Prostate gland (tissue), 2 donors: Measurements from ENCODE around the gene SLC2A10.

ENCODE experiments used
- POLR2A ChIP-seq: fragments of 450-650 bp; IDR thresholded peaks from one replicate; pipeline ENCODE4 v1.6.1; 2016; ENCODE audit warnings: antibody characterized with exemption, mild to moderate bottlenecking
- POLR2AphosphoS5 ChIP-seq: sonication (generic); formaldehyde crosslinking; IDR thresholded peaks from one replicate; pipeline ENCODE4 v1.6.1; 2017; ENCODE audit warnings: antibody characterized with exemption
- TF ChIP-seq, protein P1 (sequence below), 4 experiments: fragments of 200-600 bp in 2 of 4; fragments of 450-650 bp in 2 of 4; sonication (generic) in 2 of 4; IDR thresholded peaks; 1 replicate in 3 of 4; 2 replicates in 1 of 4; pipeline ENCODE4 v1.5.1; 2016 to 2019; ENCODE audit warnings: antibody characterized with exemption in 4 of 4, mild to moderate bottlenecking in 2 of 4, moderate library complexity in 2 of 4

DNA sequence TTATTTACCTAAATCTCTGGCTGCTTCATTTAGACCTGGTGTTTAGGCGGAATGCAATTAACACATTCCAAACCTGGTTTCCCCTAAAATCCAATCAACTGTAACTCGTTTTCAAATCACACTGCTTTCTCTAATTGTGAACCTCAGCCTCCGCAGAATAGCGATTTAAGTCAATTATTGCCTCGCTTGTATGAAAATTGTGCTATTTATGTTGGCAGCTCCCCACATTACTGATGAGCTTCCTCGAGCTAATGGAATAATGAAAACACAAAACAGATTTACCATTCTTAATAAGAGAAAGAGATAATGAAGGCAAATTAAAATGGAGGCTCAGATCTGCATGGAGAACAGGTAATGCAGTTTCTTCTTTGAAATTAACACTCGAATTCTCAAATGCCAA is 67.9 kb downstream of the SLC2A10 start:
- TF ChIP-seq, protein P1, sequence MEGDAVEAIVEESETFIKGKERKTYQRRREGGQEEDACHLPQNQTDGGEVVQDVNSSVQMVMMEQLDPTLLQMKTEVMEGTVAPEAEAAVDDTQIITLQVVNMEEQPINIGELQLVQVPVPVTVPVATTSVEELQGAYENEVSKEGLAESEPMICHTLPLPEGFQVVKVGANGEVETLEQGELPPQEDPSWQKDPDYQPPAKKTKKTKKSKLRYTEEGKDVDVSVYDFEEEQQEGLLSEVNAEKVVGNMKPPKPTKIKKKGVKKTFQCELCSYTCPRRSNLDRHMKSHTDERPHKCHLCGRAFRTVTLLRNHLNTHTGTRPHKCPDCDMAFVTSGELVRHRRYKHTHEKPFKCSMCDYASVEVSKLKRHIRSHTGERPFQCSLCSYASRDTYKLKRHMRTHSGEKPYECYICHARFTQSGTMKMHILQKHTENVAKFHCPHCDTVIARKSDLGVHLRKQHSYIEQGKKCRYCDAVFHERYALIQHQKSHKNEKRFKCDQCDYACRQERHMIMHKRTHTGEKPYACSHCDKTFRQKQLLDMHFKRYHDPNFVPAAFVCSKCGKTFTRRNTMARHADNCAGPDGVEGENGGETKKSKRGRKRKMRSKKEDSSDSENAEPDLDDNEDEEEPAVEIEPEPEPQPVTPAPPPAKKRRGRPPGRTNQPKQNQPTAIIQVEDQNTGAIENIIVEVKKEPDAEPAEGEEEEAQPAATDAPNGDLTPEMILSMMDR (IDR thresholded peaks at IDR 0.05) = no peak
- TF ChIP-seq POLR2AphosphoS5 = no peak
- no peak for TF ChIP-seq POLR2A
